HepG2 (cell line): Measurements from ENCODE around the gene PDE6C. TPM values are rescaled to one million over a fixed set of nuclear protein-coding genes. Genes with fewer than 3 reads are reported as not detected.
A peak's percentile ranks its signal among the peaks of the same experiment; 100 is the strongest.

Experiments
- AKAP8 ChIP-seq: sonication (generic); formaldehyde crosslinking; IDR thresholded peaks from 2 replicates; pipeline ENCODE4 v1.5.1; 2020; ENCODE audit warnings: mild to moderate bottlenecking, missing genetic modification reagents
- CBX5 ChIP-seq: sonication (generic); formaldehyde crosslinking; IDR thresholded peaks from 2 replicates; pipeline ENCODE4 v1.4.0; 2020; ENCODE audit warnings: missing genetic modification reagents, borderline replicate concordance
- KDM4B ChIP-seq: sonication (generic); formaldehyde crosslinking; IDR thresholded peaks from 2 replicates; pipeline ENCODE4 v1.4.0; 2020; ENCODE audit warnings: missing genetic modification reagents
- KMT2A ChIP-seq: sonication (generic); formaldehyde crosslinking; IDR thresholded peaks from 2 replicates; pipeline ENCODE4 v1.4.0; 2020; ENCODE audit warnings: missing genetic modification reagents
- PLRG1 ChIP-seq: fragments of 450-650 bp; conservative IDR thresholded peaks from 2 replicates; pipeline ENCODE4 v1.6.1; 2016
- RFX1 ChIP-seq: fragments of 450-650 bp; IDR thresholded peaks from 2 replicates; pipeline ENCODE4 v1.6.1; 2017
- SOX6 ChIP-seq, 2 experiments: fragments of 450-650 bp in 1 of 2; sonication (generic) in 1 of 2; formaldehyde crosslinking in 1 of 2; IDR thresholded peaks; 2 replicates each; pipeline versions ENCODE4 v1.4.0 to v1.6.1; 2017 to 2020; ENCODE audit warnings: antibody characterized with exemption in 1 of 2, mild to moderate bottlenecking in 1 of 2, missing genetic modification reagents in 1 of 2
- TOPORS ChIP-seq: sonication (generic); formaldehyde crosslinking; IDR thresholded peaks from 2 replicates; pipeline ENCODE4 v1.8.0; 2023; ENCODE audit warnings: mild to moderate bottlenecking, missing genetic modification reagents
- ZNF256 ChIP-seq: sonication (generic); formaldehyde crosslinking; conservative IDR thresholded peaks from 2 replicates; pipeline ENCODE4 v1.4.0; 2020; ENCODE audit warnings: missing genetic modification reagents
- ZNF337 ChIP-seq: sonication (generic); formaldehyde crosslinking; IDR thresholded peaks from 2 replicates; pipeline ENCODE4 v1.5.1; 2020; ENCODE audit warnings: missing genetic modification reagents, low read depth, mild to moderate bottlenecking, borderline replicate concordance
- ZNF564 ChIP-seq: sonication (generic); formaldehyde crosslinking; IDR thresholded peaks from 2 replicates; pipeline ENCODE4 v1.8.1; 2023; ENCODE audit warnings: mild to moderate bottlenecking, missing genetic modification reagents
- ZNF816 ChIP-seq: sonication (generic); formaldehyde crosslinking; IDR thresholded peaks from 2 replicates; pipeline ENCODE4 v1.8.0; 2022; ENCODE audit warnings: missing genetic modification reagents, mild to moderate bottlenecking, borderline replicate concordance
- ZZZ3 ChIP-seq: sonication (generic); formaldehyde crosslinking; IDR thresholded peaks from 2 replicates; pipeline ENCODE4 v1.4.0; 2020; ENCODE audit warnings: missing genetic modification reagents, mild to moderate bottlenecking, borderline replicate concordance
- polyA plus RNA-seq, 8 experiments: library from polyadenylated mRNA; depleted of rRNA in 3 of 8; stranded (reverse) in 7 of 8; unstranded in 1 of 8; fragments of >200 nt; fragmentation: Illumina TruSeq in 4 of 8; extraction: Trizol in 4 of 8; gene quantifications; 2 replicates each; pipeline versions ENCODE4 v1.2.1 to v1.2.3, GENCODE V29; 2011 to 2016; ENCODE audit warnings: low read depth in 4 of 8, missing spikeins in 1 of 8, mixed read lengths in 1 of 8; ENCODE audit not compliant: insufficient read depth in 1 of 8
- total RNA-seq, 5 experiments: library from RNA; depleted of rRNA; stranded (reverse); fragments of >200 nt; fragmentation: Illumina TruSeq; extraction: Trizol; gene quantifications; 2 replicates each; pipeline ENCODE4 v1.2.3, GENCODE V29; 2016; ENCODE audit warnings: low read depth in 1 of 5
- TF ChIP-seq, protein P1 (sequence below), 2 experiments: sonication (generic) in 1 of 2; formaldehyde crosslinking in 1 of 2; IDR thresholded peaks; 2 replicates each; pipeline versions ENCODE4 v1.4.0 to v1.6.1; 2016 to 2020; ENCODE audit warnings: borderline replicate concordance in 1 of 2, low read depth in 1 of 2, mild to moderate bottlenecking in 1 of 2, missing genetic modification reagents in 1 of 2
- TF ChIP-seq, protein P2 (sequence below): sonication (generic); formaldehyde crosslinking; IDR thresholded peaks from 2 replicates; pipeline ENCODE4 v1.4.0; 2020; ENCODE audit warnings: missing genetic modification reagents, mild to moderate bottlenecking, borderline replicate concordance
- TF ChIP-seq, protein P3 (sequence below): sonication (generic); formaldehyde crosslinking; IDR thresholded peaks from 2 replicates; pipeline ENCODE4 v1.8.1; 2022; ENCODE audit warnings: mild to moderate bottlenecking, missing genetic modification reagents
- TF ChIP-seq, protein P4 (sequence below): sonication (generic); formaldehyde crosslinking; IDR thresholded peaks from 2 replicates; pipeline ENCODE4 v1.9.0; 2021; ENCODE audit warnings: missing genetic modification reagents, mild to moderate bottlenecking, borderline replicate concordance

Gene PDE6C
- total and polyA plus RNA-seq, 2 of the 13 experiments (the other 11 are each of a cell fraction or from before 2014, with no cell fraction given), result 0.64 TPM; not detected in 1

DNA sequence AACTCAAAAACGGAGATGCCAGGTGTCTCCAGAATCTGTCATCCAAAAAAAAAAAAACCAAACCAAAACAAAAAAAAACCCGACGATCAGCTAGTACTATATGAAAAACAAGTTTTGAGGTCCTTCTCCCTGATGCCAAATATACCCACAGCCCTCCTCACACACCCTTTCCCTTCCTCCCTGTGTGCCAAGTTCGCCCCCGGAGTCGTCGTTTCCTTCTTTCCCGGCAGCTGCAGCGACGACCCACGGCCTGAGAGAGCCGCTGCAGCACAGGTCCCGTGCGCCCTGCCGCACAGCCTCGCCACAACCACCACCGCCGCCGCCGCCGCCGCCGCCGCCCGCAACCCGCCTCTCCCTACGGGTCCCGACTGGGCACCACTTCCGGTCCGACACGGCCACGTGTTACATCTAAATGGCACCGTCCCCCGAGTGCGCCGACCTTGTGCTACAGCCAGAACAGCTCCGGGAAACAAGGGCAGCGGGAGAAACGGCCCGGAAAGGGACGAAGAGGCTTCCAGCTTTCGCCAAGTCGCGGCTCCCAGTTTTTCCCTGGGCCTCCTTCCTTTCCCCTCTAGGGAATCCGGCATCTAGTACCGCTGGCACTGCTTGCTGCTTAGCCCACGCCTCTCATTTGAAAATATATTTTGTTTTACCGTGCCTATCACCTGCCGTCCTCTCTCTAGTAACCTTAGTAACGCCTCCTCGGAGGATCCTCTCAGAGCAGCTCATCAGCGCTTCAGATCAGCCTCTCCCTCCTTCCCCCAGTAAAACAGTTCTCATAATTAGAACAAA lies 90.1 kb downstream of the PDE6C start, which contains the start of gene FRA10AC1 (continued):
- TF ChIP-seq, protein P1, sequence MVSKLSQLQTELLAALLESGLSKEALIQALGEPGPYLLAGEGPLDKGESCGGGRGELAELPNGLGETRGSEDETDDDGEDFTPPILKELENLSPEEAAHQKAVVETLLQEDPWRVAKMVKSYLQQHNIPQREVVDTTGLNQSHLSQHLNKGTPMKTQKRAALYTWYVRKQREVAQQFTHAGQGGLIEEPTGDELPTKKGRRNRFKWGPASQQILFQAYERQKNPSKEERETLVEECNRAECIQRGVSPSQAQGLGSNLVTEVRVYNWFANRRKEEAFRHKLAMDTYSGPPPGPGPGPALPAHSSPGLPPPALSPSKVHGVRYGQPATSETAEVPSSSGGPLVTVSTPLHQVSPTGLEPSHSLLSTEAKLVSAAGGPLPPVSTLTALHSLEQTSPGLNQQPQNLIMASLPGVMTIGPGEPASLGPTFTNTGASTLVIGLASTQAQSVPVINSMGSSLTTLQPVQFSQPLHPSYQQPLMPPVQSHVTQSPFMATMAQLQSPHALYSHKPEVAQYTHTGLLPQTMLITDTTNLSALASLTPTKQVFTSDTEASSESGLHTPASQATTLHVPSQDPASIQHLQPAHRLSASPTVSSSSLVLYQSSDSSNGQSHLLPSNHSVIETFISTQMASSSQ (IDR thresholded peaks at IDR 0.05; ENCODE audit: low read depth), result peak; percentile 59
- TF ChIP-seq, protein P1 (CRISPR knock-in tag; IDR thresholded peaks at IDR 0.05; ENCODE audit: borderline replicate concordance), result peak; percentile 74; the same call in 1 of the 2 replicates
- TF ChIP-seq, protein P2, sequence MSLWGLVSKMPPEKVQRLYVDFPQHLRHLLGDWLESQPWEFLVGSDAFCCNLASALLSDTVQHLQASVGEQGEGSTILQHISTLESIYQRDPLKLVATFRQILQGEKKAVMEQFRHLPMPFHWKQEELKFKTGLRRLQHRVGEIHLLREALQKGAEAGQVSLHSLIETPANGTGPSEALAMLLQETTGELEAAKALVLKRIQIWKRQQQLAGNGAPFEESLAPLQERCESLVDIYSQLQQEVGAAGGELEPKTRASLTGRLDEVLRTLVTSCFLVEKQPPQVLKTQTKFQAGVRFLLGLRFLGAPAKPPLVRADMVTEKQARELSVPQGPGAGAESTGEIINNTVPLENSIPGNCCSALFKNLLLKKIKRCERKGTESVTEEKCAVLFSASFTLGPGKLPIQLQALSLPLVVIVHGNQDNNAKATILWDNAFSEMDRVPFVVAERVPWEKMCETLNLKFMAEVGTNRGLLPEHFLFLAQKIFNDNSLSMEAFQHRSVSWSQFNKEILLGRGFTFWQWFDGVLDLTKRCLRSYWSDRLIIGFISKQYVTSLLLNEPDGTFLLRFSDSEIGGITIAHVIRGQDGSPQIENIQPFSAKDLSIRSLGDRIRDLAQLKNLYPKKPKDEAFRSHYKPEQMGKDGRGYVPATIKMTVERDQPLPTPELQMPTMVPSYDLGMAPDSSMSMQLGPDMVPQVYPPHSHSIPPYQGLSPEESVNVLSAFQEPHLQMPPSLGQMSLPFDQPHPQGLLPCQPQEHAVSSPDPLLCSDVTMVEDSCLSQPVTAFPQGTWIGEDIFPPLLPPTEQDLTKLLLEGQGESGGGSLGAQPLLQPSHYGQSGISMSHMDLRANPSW (CRISPR knock-in tag), result peak; percentile 84; the same call in 1 of the 2 replicates
- TF ChIP-seq ZNF816 (CRISPR knock-in tag), result peak; percentile 60; the same call in 1 of the 2 replicates
- peak; percentile 82; the same call in 1 of the 2 replicates for TF ChIP-seq AKAP8 (CRISPR knock-in tag)
- TF ChIP-seq, protein P3, sequence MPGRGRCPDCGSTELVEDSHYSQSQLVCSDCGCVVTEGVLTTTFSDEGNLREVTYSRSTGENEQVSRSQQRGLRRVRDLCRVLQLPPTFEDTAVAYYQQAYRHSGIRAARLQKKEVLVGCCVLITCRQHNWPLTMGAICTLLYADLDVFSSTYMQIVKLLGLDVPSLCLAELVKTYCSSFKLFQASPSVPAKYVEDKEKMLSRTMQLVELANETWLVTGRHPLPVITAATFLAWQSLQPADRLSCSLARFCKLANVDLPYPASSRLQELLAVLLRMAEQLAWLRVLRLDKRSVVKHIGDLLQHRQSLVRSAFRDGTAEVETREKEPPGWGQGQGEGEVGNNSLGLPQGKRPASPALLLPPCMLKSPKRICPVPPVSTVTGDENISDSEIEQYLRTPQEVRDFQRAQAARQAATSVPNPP (CRISPR knock-in tag), result no peak; the same call in 1 of the 2 replicates
- TF ChIP-seq ZNF564 (CRISPR knock-in tag), result peak; percentile 55; the same call in 1 of the 2 replicates
- TF ChIP-seq ZNF337, result no peak
- no peak for TF ChIP-seq PLRG1
- peak; percentile 93 for TF ChIP-seq KMT2A (CRISPR knock-in tag)
- TF ChIP-seq ZZZ3 (CRISPR knock-in tag), result peak; percentile 98
- no peak for TF ChIP-seq RFX1
- TF ChIP-seq ZNF256 (CRISPR knock-in tag), result no peak
- peak; percentile 98; the same call in 1 of the 2 replicates for TF ChIP-seq CBX5 (CRISPR knock-in tag)
- TF ChIP-seq SOX6 (IDR thresholded peaks at IDR 0.05), result no peak
- peak; percentile 77 for TF ChIP-seq SOX6 (CRISPR knock-in tag; IDR thresholded peaks at IDR 0.05)
- peak; percentile 96 for TF ChIP-seq KDM4B (CRISPR knock-in tag)
- TF ChIP-seq, protein P4, sequence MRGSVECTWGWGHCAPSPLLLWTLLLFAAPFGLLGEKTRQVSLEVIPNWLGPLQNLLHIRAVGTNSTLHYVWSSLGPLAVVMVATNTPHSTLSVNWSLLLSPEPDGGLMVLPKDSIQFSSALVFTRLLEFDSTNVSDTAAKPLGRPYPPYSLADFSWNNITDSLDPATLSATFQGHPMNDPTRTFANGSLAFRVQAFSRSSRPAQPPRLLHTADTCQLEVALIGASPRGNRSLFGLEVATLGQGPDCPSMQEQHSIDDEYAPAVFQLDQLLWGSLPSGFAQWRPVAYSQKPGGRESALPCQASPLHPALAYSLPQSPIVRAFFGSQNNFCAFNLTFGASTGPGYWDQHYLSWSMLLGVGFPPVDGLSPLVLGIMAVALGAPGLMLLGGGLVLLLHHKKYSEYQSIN (CRISPR knock-in tag), result no peak
- TF ChIP-seq TOPORS, result peak; percentile 89
